GM21367 (cell line): ENCODE data around the gene SAA2.
"Not testable (repeated sequence)": the region's sequence is repeated elsewhere in the genome, so short reads cannot be mapped to it uniquely, and the experiment has no call there.

Experiments
- ATAC-seq: cut with Tn5 transposase; IDR thresholded peaks from one replicate; pipeline ENCODE4 v1.9.1; 2021; ENCODE audit not compliant: unreplicated experiment

The SAA2 gene

GRCh38 chr11:18248561-18248960 is at the start of gene SAA2:
Gene SAA2 (minus strand): TSS chr11:18248668. CDS start chr11:18248011, 657 bp downstream.
- no peak for ATAC-seq

GRCh38 chr11:18295316-18295715 is 46.8 kb upstream of the SAA2 start:
- ATAC-seq = no peak

GRCh38 chr11:18294862-18295261 is 46.4 kb upstream of the SAA2 start:
- peak; percentile 78 for ATAC-seq

GRCh38 chr11:18288911-18289310 is 40.4 kb upstream of the SAA2 start:
- no peak for ATAC-seq

- ATAC-seq = no peak
These were observed 37.4 kb upstream of the SAA2 start for GRCh38 chr11:18285841-18286240.

- ATAC-seq = no peak
These were observed 34.2 kb upstream of the SAA2 start for GRCh38 chr11:18282626-18283025.

- peak; percentile 78 for ATAC-seq
These were observed 32.1 kb upstream of the SAA2 start for GRCh38 chr11:18280438-18281045.

GRCh38 chr11:18277565-18278271 is 29.2 kb upstream of the SAA2 start:
- ATAC-seq = no peak

- ATAC-seq = no peak
These were observed 22.7 kb upstream of the SAA2 start for GRCh38 chr11:18271206-18271605.

- no peak for ATAC-seq
These were observed 21.6 kb upstream of the SAA2 start for GRCh38 chr11:18270102-18270501.

- ATAC-seq = not testable (repeated sequence)
These were observed 20.8 kb upstream of the SAA2 start for GRCh38 chr11:18269252-18269651.

GRCh38 chr11:18267335-18268133 is 19.1 kb upstream of the SAA2 start:
- ATAC-seq = peak; percentile 45

GRCh38 chr11:18265949-18266348 is 17.5 kb upstream of the SAA2 start, which contains the start of gene SAA1:
Gene SAA1 (plus strand): TSS chr11:18266264. CDS start chr11:18266888, 624 bp downstream.
- ATAC-seq = no peak

- ATAC-seq = no peak
These were observed 16.4 kb upstream of the SAA2 start for GRCh38 chr11:18264677-18265555.

- ATAC-seq = no peak
These were observed 15.6 kb upstream of the SAA2 start for GRCh38 chr11:18264035-18264434.

- ATAC-seq = not testable (repeated sequence)
These were observed 14.3 kb upstream of the SAA2 start for GRCh38 chr11:18262681-18263350.

- no peak for ATAC-seq
These were observed 13.3 kb upstream of the SAA2 start for GRCh38 chr11:18261721-18262120.

- no peak for ATAC-seq
These were observed 10.8 kb upstream of the SAA2 start for GRCh38 chr11:18259259-18259658.

GRCh38 chr11:18254781-18255361 is 6.4 kb upstream of the SAA2 start:
- ATAC-seq = no peak

- no peak for ATAC-seq
These were observed 5.4 kb upstream of the SAA2 start for GRCh38 chr11:18253778-18254338.
